ENCODE data around the gene CLTRN.
A peak's percentile ranks its signal among the peaks of the same experiment; 100 is the strongest.
"Not testable (repeated sequence)": the region's sequence is repeated elsewhere in the genome, so short reads cannot be mapped to it uniquely, and the experiment has no call there.

CLTRN gene

GRCh38 chrX:15673970-15674369 is 9.4 kb upstream of the CLTRN start:
- peak overlapping the region; percentile 88 for H3K4me2 ChIP-seq (ENCODE audit: low read length)
- H2AFZ ChIP-seq (ENCODE audit: low read depth, low read length): peak overlapping the region; percentile 80
- no peaks in the 10 kb centered on the region for H3K27me3 ChIP-seq (ENCODE audit: low read depth, low read length)
- H3K4me3 ChIP-seq (ENCODE audit: low read length): peak overlapping the region; percentile 91
- no peaks in the 10 kb centered on the region for H4K20me1 ChIP-seq (ENCODE audit: insufficient read depth, low read length)
- peaks cover 31% of the 10 kb centered on the region for H3K79me2 ChIP-seq (ENCODE audit: low read length)
- peaks cover 12% of the 10 kb centered on the region for H3K4me1 ChIP-seq (ENCODE audit: low read length)
- H3K27ac ChIP-seq (ENCODE audit: low read length): no peak overlapping the region
- no peak for TF ChIP-seq CTCF (IDR thresholded peaks at IDR 0.05; ENCODE audit: low read depth, low read length)
- TF ChIP-seq EZH2phosphoT487 (IDR thresholded peaks at IDR 0.05; ENCODE audit: low read depth): no peak
- H3K36me3 ChIP-seq (replicated peaks; ENCODE audit: low read depth, low read length): no peaks in the 10 kb centered on the region
- H3K9me3 ChIP-seq (ENCODE audit: insufficient read depth, low read length): no peaks in the 10 kb centered on the region
- H3K9ac ChIP-seq (ENCODE audit: low read length): peak overlapping the region; percentile 89

- Histone ChIP-seq H4K20me1 (ENCODE audit: insufficient read depth, low read length) (no peaks in the 10 kb centered on the region), H3K9me3 (ENCODE audit: insufficient read depth, low read length) (no peaks in the 10 kb centered on the region), H3K4me2 (ENCODE audit: low read length) (no peak overlapping the region), H3K36me3 (replicated peaks; ENCODE audit: low read depth, low read length) (no peaks in the 10 kb centered on the region), H3K79me2 (ENCODE audit: low read length) (peaks cover 24% of the 10 kb centered on the region), H3K27ac (ENCODE audit: low read length) (no peak overlapping the region), H2AFZ (ENCODE audit: low read depth, low read length) (no peak overlapping the region), H3K4me3 (ENCODE audit: low read length) (no peak overlapping the region), H3K4me1 (ENCODE audit: low read length) (peaks cover 12% of the 10 kb centered on the region), H3K27me3 (ENCODE audit: low read depth, low read length) (no peaks in the 10 kb centered on the region), H3K9ac (ENCODE audit: low read length) (no peak overlapping the region)
- no peak for TF ChIP-seq EZH2phosphoT487 (IDR thresholded peaks at IDR 0.05; ENCODE audit: low read depth)
- no peak for TF ChIP-seq CTCF (IDR thresholded peaks at IDR 0.05; ENCODE audit: low read depth, low read length)
These were observed 8.3 kb upstream of the CLTRN start for GRCh38 chrX:15672881-15673280.

- H3K79me2 ChIP-seq (ENCODE audit: low read length): no peaks in the 10 kb centered on the region
- H3K4me1 ChIP-seq (ENCODE audit: low read length): no peaks in the 10 kb centered on the region
- TF ChIP-seq EZH2phosphoT487 (IDR thresholded peaks at IDR 0.05; ENCODE audit: low read depth): no peak
- TF ChIP-seq CTCF (IDR thresholded peaks at IDR 0.05; ENCODE audit: low read depth, low read length): no peak
- no peak overlapping the region for H3K27ac ChIP-seq (ENCODE audit: low read length)
- H2AFZ ChIP-seq (ENCODE audit: low read depth, low read length): no peak overlapping the region
- H3K36me3 ChIP-seq (replicated peaks; ENCODE audit: low read depth, low read length): no peaks in the 10 kb centered on the region
- no peaks in the 10 kb centered on the region for H3K27me3 ChIP-seq (ENCODE audit: low read depth, low read length)
- H4K20me1 ChIP-seq (ENCODE audit: insufficient read depth, low read length): no peaks in the 10 kb centered on the region
- no peaks in the 10 kb centered on the region for H3K9me3 ChIP-seq (ENCODE audit: insufficient read depth, low read length)
- H3K4me2 ChIP-seq (ENCODE audit: low read length): no peak overlapping the region
- H3K4me3 ChIP-seq (ENCODE audit: low read length): no peak overlapping the region
- no peak overlapping the region for H3K9ac ChIP-seq (ENCODE audit: low read length)
These were observed 1.2 kb downstream of the CLTRN start for GRCh38 chrX:15663439-15663838.

- not testable (repeated sequence) for H3K36me3 ChIP-seq (replicated peaks; ENCODE audit: low read depth, low read length); H3K79me2 ChIP-seq (ENCODE audit: low read length); H3K4me3 ChIP-seq (ENCODE audit: low read length); H2AFZ ChIP-seq (ENCODE audit: low read depth, low read length); H3K27me3 ChIP-seq (ENCODE audit: low read depth, low read length); H3K9ac ChIP-seq (ENCODE audit: low read length); H4K20me1 ChIP-seq (ENCODE audit: insufficient read depth, low read length); H3K4me1 ChIP-seq (ENCODE audit: low read length); H3K4me2 ChIP-seq (ENCODE audit: low read length); H3K27ac ChIP-seq (ENCODE audit: low read length); H3K9me3 ChIP-seq (ENCODE audit: insufficient read depth, low read length)
These were observed 9.8 kb downstream of the CLTRN start for GRCh38 chrX:15654804-15655203.

- Histone ChIP-seq H3K79me2 (ENCODE audit: low read length) (no peaks in the 10 kb centered on the region), H3K9me3 (ENCODE audit: insufficient read depth, low read length) (no peaks in the 10 kb centered on the region), H3K4me2 (ENCODE audit: low read length) (no peak overlapping the region), H3K9ac (ENCODE audit: low read length) (no peak overlapping the region), H4K20me1 (ENCODE audit: insufficient read depth, low read length) (no peaks in the 10 kb centered on the region), H3K36me3 (replicated peaks; ENCODE audit: low read depth, low read length) (no peaks in the 10 kb centered on the region), H3K27me3 (ENCODE audit: low read depth, low read length) (no peaks in the 10 kb centered on the region), H3K4me1 (ENCODE audit: low read length) (no peaks in the 10 kb centered on the region), H2AFZ (ENCODE audit: low read depth, low read length) (no peak overlapping the region), H3K4me3 (ENCODE audit: low read length) (no peak overlapping the region), H3K27ac (ENCODE audit: low read length) (no peak overlapping the region)
- no peak for TF ChIP-seq EZH2phosphoT487 (IDR thresholded peaks at IDR 0.05; ENCODE audit: low read depth)
- no peak for TF ChIP-seq CTCF (IDR thresholded peaks at IDR 0.05; ENCODE audit: low read depth, low read length)
These were observed 10.6 kb downstream of the CLTRN start for GRCh38 chrX:15653961-15654360.

- H3K27me3 ChIP-seq (ENCODE audit: low read depth, low read length); H3K4me1 ChIP-seq (ENCODE audit: low read length); H2AFZ ChIP-seq (ENCODE audit: low read depth, low read length); H3K79me2 ChIP-seq (ENCODE audit: low read length); H4K20me1 ChIP-seq (ENCODE audit: insufficient read depth, low read length); H3K9ac ChIP-seq (ENCODE audit: low read length); H3K4me3 ChIP-seq (ENCODE audit: low read length); H3K4me2 ChIP-seq (ENCODE audit: low read length); H3K27ac ChIP-seq (ENCODE audit: low read length); H3K9me3 ChIP-seq (ENCODE audit: insufficient read depth, low read length); H3K36me3 ChIP-seq (replicated peaks; ENCODE audit: low read depth, low read length): not testable (repeated sequence)
These were observed 17.1 kb downstream of the CLTRN start for GRCh38 chrX:15647510-15647909.
